Ovary (tissue), 3 donors: ENCODE data around the gene RNLS.

Source experiments
- EP300 ChIP-seq: sonication (generic); formaldehyde crosslinking; IDR thresholded peaks from one replicate; pipeline ENCODE4 v1.6.1; 2017; ENCODE audit warnings: antibody characterized with exemption
- POLR2A ChIP-seq: fragments of 450-650 bp; IDR thresholded peaks from one replicate; pipeline ENCODE4 v1.6.1; 2017; ENCODE audit warnings: antibody characterized with exemption, mild to moderate bottlenecking, moderate library complexity
- TF ChIP-seq, protein P1 (sequence below), 3 donors: fragments of 450-650 bp in 2 of 3; fragments of 200-600 bp in 1 of 3; IDR thresholded peaks; one replicate each; pipeline versions ENCODE4 v1.5.1 to v1.8.0; 2016 to 2022; ENCODE audit warnings: antibody characterized with exemption in 3 of 3, mild to moderate bottlenecking in 1 of 3
- donor health status: DM: no; HTN: no; CAD: no.

DNA sequence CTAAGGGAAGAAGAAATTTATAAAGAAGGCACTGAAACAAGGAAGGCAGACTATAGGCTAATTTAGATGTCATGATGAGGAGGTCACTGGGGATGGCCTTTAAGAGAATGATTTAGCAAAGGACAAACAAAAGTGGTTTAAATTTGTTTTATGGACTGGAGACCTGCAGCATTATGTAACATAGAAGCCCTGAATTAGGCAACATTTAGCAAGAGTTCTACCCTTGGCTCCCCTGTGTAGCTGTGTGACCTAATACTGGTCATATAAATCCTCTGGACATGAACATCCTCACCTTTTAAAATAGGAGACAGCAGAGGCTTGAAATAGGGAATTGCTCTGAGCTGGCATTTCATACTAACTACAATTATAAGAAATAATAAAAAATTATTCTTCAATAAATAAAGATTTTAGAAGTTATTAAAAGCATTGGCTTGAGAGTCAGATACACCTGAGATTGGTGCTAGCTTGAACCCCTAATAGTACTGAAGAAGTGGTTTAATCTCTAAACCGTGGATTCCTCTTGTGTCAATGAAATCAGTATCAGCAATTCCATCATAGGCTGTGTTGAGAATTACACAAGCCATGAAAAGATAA, 48.9 kb downstream of the RNLS start:
- TF ChIP-seq, protein P1, sequence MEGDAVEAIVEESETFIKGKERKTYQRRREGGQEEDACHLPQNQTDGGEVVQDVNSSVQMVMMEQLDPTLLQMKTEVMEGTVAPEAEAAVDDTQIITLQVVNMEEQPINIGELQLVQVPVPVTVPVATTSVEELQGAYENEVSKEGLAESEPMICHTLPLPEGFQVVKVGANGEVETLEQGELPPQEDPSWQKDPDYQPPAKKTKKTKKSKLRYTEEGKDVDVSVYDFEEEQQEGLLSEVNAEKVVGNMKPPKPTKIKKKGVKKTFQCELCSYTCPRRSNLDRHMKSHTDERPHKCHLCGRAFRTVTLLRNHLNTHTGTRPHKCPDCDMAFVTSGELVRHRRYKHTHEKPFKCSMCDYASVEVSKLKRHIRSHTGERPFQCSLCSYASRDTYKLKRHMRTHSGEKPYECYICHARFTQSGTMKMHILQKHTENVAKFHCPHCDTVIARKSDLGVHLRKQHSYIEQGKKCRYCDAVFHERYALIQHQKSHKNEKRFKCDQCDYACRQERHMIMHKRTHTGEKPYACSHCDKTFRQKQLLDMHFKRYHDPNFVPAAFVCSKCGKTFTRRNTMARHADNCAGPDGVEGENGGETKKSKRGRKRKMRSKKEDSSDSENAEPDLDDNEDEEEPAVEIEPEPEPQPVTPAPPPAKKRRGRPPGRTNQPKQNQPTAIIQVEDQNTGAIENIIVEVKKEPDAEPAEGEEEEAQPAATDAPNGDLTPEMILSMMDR (IDR thresholded peaks at IDR 0.05), result no peak
- TF ChIP-seq EP300 (no peak), POLR2A (no peak)
